Activated CD8-positive, alpha-beta memory T cell treated with anti-CD3 and anti-CD28 coated beads, Interleukin-2, amount 50 U/mL, for 48 hours (primary cell): ENCODE results near the gene ZC3H18.
A peak's percentile ranks its signal among the peaks of the same experiment; 100 is the strongest.
"Not testable (repeated sequence)": the region's sequence is repeated elsewhere in the genome, so short reads cannot be mapped to it uniquely, and the experiment has no call there.

Experiments used
- DNase-seq: peaks from one replicate; pipeline ENCODE4 v3.0.0-alpha.2; 2020

Gene ZC3H18

GRCh38 chr16:88608076-88608475 lies 37.9 kb downstream of the ZC3H18 start:
- DNase-seq: no peak

- DNase-seq: not testable (repeated sequence)
Observed at GRCh38 chr16:88609426-88609825, 39.2 kb downstream of the ZC3H18 start.

- no peak for DNase-seq
Observed at GRCh38 chr16:88610080-88610479, 39.9 kb downstream of the ZC3H18 start.

- no peak for DNase-seq
Observed at GRCh38 chr16:88610909-88611812, 41.0 kb downstream of the ZC3H18 start.

- no peak for DNase-seq
Observed at GRCh38 chr16:88613293-88613692, 43.1 kb downstream of the ZC3H18 start.

GRCh38 chr16:88613911-88614817 lies 44.0 kb downstream of the ZC3H18 start:
- no peak for DNase-seq

GRCh38 chr16:88614818-88615580 lies 44.8 kb downstream of the ZC3H18 start:
- DNase-seq: no peak

- DNase-seq: no peak
Observed at GRCh38 chr16:88616320-88616719, 46.1 kb downstream of the ZC3H18 start.

GRCh38 chr16:88616736-88617135 lies 46.5 kb downstream of the ZC3H18 start:
- no peak for DNase-seq

- DNase-seq: no peak
Observed at GRCh38 chr16:88617268-88618031, 47.2 kb downstream of the ZC3H18 start.

GRCh38 chr16:88618182-88618955 lies 48.2 kb downstream of the ZC3H18 start:
- DNase-seq: no peak

- no peak for DNase-seq
Observed at GRCh38 chr16:88618956-88619667, 48.9 kb downstream of the ZC3H18 start.

- peak; percentile 62 for DNase-seq
Observed at GRCh38 chr16:88619859-88620815, 49.9 kb downstream of the ZC3H18 start.

GRCh38 chr16:88622125-88622524 lies 51.9 kb downstream of the ZC3H18 start:
- DNase-seq: no peak

GRCh38 chr16:88622866-88623265 lies 52.7 kb downstream of the ZC3H18 start:
- no peak for DNase-seq

- no peak for DNase-seq
Observed at GRCh38 chr16:88623858-88624257, 53.7 kb downstream of the ZC3H18 start.

GRCh38 chr16:88624481-88624880 lies 54.3 kb downstream of the ZC3H18 start:
- DNase-seq: no peak

- DNase-seq: no peak
Observed at GRCh38 chr16:88624977-88625576, 54.9 kb downstream of the ZC3H18 start.

GRCh38 chr16:88626646-88627045 lies 56.4 kb downstream of the ZC3H18 start:
- DNase-seq: no peak
